ENCODE measurements around the gene UBFD1.

- TF ChIP-seq POLR2A (IDR thresholded peaks at IDR 0.05; ENCODE audit: low read length) (no peak), GATA1 (IDR thresholded peaks at IDR 0.05; ENCODE audit: low read depth, low read length) (no peak)
These were observed 9.2 kb downstream of the UBFD1 start for GRCh38 chr16:23566724-23567123.
